ENCODE data around the gene ZBTB26. TPM values are rescaled to one million over a fixed set of nuclear protein-coding genes. Genes with fewer than 3 reads are reported as not detected.
A peak's percentile ranks its signal among the peaks of the same experiment; 100 is the strongest.

The ZBTB26 gene
- total RNA-seq, 1 experiment from 2014 or later, result 4.5 TPM

DNA sequence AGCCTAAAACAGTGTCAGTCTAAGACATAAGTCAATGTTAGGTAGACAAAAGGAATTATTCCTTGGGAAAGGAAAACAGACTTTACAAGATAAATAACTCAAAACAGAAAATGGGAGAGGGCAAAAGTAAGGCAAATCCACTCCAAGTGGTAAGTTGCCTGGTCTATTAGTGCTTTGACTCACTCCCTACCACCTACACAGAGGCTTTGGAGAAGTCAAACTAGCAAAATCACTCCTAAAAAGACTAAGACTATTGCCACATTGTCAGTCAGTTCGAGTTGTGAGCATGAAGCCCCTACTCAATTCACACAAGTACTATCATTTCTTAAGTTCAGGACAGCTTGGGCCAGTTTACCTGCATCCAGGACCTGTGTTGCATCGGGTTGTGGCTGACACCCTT is 13.0 kb downstream of the ZBTB26 start:
- intact Hi-C loops (cut with micrococcal nuclease; ENCODE audit: unreplicated experiment), result no loop called here
- TF ChIP-seq POLR2AphosphoS5 (IDR thresholded peaks at IDR 0.05; ENCODE audit: low read depth, low read length) (no peak), TCF7L2 (IDR thresholded peaks at IDR 0.05; ENCODE audit: low read depth, low read length) (no peak), SIN3A (IDR thresholded peaks at IDR 0.05; ENCODE audit: borderline replicate concordance, insufficient read depth, low read depth, low read length) (no peak)
- TF ChIP-seq, protein P1, sequence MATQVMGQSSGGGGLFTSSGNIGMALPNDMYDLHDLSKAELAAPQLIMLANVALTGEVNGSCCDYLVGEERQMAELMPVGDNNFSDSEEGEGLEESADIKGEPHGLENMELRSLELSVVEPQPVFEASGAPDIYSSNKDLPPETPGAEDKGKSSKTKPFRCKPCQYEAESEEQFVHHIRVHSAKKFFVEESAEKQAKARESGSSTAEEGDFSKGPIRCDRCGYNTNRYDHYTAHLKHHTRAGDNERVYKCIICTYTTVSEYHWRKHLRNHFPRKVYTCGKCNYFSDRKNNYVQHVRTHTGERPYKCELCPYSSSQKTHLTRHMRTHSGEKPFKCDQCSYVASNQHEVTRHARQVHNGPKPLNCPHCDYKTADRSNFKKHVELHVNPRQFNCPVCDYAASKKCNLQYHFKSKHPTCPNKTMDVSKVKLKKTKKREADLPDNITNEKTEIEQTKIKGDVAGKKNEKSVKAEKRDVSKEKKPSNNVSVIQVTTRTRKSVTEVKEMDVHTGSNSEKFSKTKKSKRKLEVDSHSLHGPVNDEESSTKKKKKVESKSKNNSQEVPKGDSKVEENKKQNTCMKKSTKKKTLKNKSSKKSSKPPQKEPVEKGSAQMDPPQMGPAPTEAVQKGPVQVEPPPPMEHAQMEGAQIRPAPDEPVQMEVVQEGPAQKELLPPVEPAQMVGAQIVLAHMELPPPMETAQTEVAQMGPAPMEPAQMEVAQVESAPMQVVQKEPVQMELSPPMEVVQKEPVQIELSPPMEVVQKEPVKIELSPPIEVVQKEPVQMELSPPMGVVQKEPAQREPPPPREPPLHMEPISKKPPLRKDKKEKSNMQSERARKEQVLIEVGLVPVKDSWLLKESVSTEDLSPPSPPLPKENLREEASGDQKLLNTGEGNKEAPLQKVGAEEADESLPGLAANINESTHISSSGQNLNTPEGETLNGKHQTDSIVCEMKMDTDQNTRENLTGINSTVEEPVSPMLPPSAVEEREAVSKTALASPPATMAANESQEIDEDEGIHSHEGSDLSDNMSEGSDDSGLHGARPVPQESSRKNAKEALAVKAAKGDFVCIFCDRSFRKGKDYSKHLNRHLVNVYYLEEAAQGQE (IDR thresholded peaks at IDR 0.05; ENCODE audit: insufficient read depth in 1 of 2, low read depth in 2 of 2, low read length in 1 of 2), result no peak
- TF ChIP-seq, protein P2, sequence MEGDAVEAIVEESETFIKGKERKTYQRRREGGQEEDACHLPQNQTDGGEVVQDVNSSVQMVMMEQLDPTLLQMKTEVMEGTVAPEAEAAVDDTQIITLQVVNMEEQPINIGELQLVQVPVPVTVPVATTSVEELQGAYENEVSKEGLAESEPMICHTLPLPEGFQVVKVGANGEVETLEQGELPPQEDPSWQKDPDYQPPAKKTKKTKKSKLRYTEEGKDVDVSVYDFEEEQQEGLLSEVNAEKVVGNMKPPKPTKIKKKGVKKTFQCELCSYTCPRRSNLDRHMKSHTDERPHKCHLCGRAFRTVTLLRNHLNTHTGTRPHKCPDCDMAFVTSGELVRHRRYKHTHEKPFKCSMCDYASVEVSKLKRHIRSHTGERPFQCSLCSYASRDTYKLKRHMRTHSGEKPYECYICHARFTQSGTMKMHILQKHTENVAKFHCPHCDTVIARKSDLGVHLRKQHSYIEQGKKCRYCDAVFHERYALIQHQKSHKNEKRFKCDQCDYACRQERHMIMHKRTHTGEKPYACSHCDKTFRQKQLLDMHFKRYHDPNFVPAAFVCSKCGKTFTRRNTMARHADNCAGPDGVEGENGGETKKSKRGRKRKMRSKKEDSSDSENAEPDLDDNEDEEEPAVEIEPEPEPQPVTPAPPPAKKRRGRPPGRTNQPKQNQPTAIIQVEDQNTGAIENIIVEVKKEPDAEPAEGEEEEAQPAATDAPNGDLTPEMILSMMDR (IDR thresholded peaks at IDR 0.05), result no peak
- BruUV-seq (replicated peaks), result no TSS peak
- Histone ChIP-seq H3K9me3 (ENCODE audit: control insufficient read depth, insufficient read depth, low read depth, low read length) (no peaks in the 10 kb centered on the region), H3K4me3 (ENCODE audit: low read depth in 2 of 2, low read length in 2 of 2) (no peak overlapping the region), H3K27me3 (ENCODE audit: control insufficient read depth, insufficient read depth, low read length) (no peaks in the 10 kb centered on the region), H3K36me3 (ENCODE audit: control insufficient read depth, insufficient read depth, low read length) (no peaks in the 10 kb centered on the region; the same call in 1 of the 2 replicates), H3K4me1 (ENCODE audit: control insufficient read depth, insufficient read depth, low read length) (no peaks in the 10 kb centered on the region), H3K27ac (ENCODE audit: low read length) (no peak overlapping the region)
- in situ Hi-C loops (cut with HindIII; ENCODE audit: low pct_unique_long_range_greater_than_20kb, low sequenced_read_pairs), result no loop called here
- ATAC-seq (no peak), DNase-seq (ENCODE audit: low read depth, low spot score) (no peak)
- ChIA-PET CTCF (no interaction called here), POLR2A (no interaction called here)

DNA sequence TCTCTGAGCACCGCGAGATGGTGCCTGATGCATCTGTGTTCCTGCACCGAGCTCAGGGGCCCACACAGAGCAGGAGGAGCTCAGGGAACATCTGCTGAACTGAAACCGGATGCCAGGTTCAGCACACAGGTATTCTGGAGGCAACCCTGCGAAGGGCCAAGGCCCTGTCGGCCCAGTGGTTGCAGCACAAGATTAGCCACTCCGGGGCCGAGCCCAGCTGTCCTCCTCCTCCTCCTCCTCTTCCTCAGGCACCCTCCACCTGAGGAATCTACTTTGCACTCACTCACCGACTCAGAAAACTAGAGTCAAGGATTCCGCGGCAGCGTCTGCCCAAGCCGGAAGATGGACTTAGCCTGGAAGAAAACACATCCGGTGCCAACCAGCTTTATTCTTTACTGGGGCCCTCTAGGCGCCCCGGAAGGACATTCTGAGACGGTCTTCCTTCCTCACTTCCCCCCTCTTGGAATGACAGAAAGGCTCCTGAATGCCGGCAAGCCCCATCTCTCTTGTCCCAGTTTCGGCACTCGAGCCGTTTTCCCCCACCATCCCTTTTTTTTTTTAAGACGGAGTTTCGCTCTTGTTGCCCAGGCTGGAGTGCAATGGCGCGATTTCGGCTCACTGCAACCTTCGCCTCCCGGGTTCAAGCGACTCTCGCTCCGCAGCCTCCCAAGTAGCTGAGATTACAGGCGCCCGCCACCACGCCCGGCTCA is 18.2 kb downstream of the ZBTB26 start, which contains the start of gene ZBTB6:
TSS of gene ZBTB6 (minus strand) at position 360 of the 710 bp plus-strand sequence. CDS start 1,251 bp downstream, outside the sequence.
- Histone ChIP-seq H3K27ac (ENCODE audit: low read length) (peak within 1 kb of the TSS; percentile 96), H3K9me3 (ENCODE audit: control insufficient read depth, insufficient read depth, low read depth, low read length) (no peaks in the 10 kb centered on the region), H3K4me1 (ENCODE audit: control insufficient read depth, insufficient read depth, low read length) (no peaks in the 10 kb centered on the region; the same call in 1 of the 2 replicates), H3K36me3 (ENCODE audit: control insufficient read depth, insufficient read depth, low read length) (peaks cover 10% of the 10 kb centered on the region), H3K4me3 (ENCODE audit: low read depth in 2 of 2, low read length in 2 of 2) (peak within 1 kb of the TSS; percentile 95 to 97), H3K27me3 (ENCODE audit: control insufficient read depth, insufficient read depth, low read length) (no peaks in the 10 kb centered on the region)
- ATAC-seq (peak; percentile 99), DNase-seq (ENCODE audit: low read depth, low spot score) (peak; percentile 59)
- ChIA-PET CTCF (no interaction called here), POLR2A (interaction anchor here (0.7 kb wide), 1 partner anchor 13 kb away, joined by 7 read pairs; no protein-coding TSS in a partner anchor)
- in situ Hi-C loops (cut with HindIII; ENCODE audit: low pct_unique_long_range_greater_than_20kb, low sequenced_read_pairs), result no loop called here
- intact Hi-C loops (cut with micrococcal nuclease; ENCODE audit: unreplicated experiment), result no loop called here
- TF ChIP-seq, protein P2 (IDR thresholded peaks at IDR 0.05), result no peak
- TF ChIP-seq SIN3A (IDR thresholded peaks at IDR 0.05; ENCODE audit: borderline replicate concordance, insufficient read depth, low read depth, low read length) (no peak; the same call in 1 of the 2 replicates), TCF7L2 (IDR thresholded peaks at IDR 0.05; ENCODE audit: low read depth, low read length) (peak; percentile 76), POLR2AphosphoS5 (IDR thresholded peaks at IDR 0.05; ENCODE audit: low read depth, low read length) (peak; percentile 84)
- TF ChIP-seq, protein P1 (IDR thresholded peaks at IDR 0.05; ENCODE audit: insufficient read depth in 1 of 2, low read depth in 2 of 2, low read length in 1 of 2), result no peak
- BruUV-seq (replicated peaks), result no TSS peak
